ENCODE measurements around the gene DSE.

DNA sequence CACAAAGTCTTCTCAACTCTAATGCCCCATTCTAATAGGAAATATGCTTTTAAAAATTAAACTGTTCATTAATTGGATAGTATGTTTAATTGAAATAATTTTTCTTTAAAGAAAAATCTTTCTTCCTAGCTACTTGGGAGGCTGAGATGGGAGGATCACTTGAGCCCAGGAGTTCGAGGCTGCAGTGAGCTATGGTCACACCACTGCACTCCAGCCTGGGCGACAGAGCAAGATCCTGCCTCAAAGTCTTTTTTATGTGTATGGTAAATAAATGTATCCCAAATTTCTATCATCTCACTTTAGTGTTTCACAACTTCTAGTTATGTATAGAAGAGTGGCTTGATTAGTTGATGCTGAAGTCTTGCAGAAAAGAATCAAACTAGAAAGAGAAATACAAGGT, 4.5 kb downstream of the DSE start:
- TF ChIP-seq POLR2AphosphoS5 (IDR thresholded peaks at IDR 0.05; ENCODE audit: low read depth, low read length) (no peak), TAF1 (IDR thresholded peaks at IDR 0.05; ENCODE audit: borderline replicate concordance, insufficient read depth, low read length) (no peak), SIN3A (IDR thresholded peaks at IDR 0.05; ENCODE audit: borderline replicate concordance, insufficient read depth, low read length) (no peak), FOXP2 (optimal IDR thresholded peaks at IDR 0.05; ENCODE audit: borderline replicate concordance, extremely low read depth, extremely low read length, insufficient read depth) (no peak)
- TF ChIP-seq, protein P1, sequence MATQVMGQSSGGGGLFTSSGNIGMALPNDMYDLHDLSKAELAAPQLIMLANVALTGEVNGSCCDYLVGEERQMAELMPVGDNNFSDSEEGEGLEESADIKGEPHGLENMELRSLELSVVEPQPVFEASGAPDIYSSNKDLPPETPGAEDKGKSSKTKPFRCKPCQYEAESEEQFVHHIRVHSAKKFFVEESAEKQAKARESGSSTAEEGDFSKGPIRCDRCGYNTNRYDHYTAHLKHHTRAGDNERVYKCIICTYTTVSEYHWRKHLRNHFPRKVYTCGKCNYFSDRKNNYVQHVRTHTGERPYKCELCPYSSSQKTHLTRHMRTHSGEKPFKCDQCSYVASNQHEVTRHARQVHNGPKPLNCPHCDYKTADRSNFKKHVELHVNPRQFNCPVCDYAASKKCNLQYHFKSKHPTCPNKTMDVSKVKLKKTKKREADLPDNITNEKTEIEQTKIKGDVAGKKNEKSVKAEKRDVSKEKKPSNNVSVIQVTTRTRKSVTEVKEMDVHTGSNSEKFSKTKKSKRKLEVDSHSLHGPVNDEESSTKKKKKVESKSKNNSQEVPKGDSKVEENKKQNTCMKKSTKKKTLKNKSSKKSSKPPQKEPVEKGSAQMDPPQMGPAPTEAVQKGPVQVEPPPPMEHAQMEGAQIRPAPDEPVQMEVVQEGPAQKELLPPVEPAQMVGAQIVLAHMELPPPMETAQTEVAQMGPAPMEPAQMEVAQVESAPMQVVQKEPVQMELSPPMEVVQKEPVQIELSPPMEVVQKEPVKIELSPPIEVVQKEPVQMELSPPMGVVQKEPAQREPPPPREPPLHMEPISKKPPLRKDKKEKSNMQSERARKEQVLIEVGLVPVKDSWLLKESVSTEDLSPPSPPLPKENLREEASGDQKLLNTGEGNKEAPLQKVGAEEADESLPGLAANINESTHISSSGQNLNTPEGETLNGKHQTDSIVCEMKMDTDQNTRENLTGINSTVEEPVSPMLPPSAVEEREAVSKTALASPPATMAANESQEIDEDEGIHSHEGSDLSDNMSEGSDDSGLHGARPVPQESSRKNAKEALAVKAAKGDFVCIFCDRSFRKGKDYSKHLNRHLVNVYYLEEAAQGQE (IDR thresholded peaks at IDR 0.05; ENCODE audit: insufficient read depth in 1 of 2, low read depth in 2 of 2, low read length in 2 of 2), result no peak
